GM18498 (cell line): ENCODE results near the gene FMO1.
"Not testable (repeated sequence)": the region's sequence is repeated elsewhere in the genome, so short reads cannot be mapped to it uniquely, and the experiment has no call there.

Source experiments
- ATAC-seq: cut with Tn5 transposase; IDR thresholded peaks from one replicate; pipeline ENCODE4 v1.9.1; 2021; ENCODE audit warnings: mild to moderate bottlenecking, moderate library complexity; ENCODE audit not compliant: unreplicated experiment

FMO1 gene, protein sequence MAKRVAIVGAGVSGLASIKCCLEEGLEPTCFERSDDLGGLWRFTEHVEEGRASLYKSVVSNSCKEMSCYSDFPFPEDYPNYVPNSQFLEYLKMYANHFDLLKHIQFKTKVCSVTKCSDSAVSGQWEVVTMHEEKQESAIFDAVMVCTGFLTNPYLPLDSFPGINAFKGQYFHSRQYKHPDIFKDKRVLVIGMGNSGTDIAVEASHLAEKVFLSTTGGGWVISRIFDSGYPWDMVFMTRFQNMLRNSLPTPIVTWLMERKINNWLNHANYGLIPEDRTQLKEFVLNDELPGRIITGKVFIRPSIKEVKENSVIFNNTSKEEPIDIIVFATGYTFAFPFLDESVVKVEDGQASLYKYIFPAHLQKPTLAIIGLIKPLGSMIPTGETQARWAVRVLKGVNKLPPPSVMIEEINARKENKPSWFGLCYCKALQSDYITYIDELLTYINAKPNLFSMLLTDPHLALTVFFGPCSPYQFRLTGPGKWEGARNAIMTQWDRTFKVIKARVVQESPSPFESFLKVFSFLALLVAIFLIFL

DNA sequence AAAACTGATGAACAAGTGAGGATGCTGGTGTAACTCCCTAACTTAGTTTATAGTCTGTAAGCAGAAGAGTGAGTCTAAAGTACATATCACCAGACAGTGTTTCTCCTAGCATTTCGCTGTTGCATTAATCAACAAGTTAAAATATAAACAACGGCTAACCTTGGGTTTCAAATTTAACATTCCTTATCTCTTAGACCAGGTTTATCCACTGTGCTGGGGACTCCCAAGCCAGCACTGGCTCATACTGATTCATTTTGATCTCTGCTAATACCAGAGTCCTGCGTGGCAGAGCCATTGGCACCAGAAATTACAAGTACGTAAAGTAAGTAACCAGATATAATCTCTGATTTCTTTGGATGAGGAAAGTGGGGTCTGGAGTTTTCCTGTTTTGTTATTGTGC lies at the start of gene FMO1:
Gene FMO1 (plus strand): TSS at position 193 of the 400 bp plus-strand sequence. CDS start 9,594 bp downstream, outside the sequence.
- ATAC-seq, result no peak

DNA sequence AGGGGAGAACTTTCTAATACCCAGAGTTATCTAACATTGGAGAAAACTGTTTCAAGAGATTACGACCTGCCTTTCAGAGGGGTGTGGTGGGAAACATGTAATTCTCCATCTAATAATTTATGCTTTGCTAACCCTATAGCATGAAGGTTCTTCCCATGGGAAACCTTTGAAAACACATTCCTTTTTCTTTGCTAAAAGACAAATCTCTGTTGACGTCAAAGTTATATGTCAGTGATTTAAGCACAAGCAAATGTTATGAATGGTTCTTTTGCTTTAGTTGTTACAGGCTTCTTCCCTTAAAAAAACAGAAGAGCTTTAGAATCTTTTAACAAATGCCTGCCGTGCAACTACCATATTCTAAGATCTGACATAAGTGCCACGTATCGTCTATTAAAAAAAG lies 44.0 kb upstream of the FMO1 start:
- no peak for ATAC-seq

DNA sequence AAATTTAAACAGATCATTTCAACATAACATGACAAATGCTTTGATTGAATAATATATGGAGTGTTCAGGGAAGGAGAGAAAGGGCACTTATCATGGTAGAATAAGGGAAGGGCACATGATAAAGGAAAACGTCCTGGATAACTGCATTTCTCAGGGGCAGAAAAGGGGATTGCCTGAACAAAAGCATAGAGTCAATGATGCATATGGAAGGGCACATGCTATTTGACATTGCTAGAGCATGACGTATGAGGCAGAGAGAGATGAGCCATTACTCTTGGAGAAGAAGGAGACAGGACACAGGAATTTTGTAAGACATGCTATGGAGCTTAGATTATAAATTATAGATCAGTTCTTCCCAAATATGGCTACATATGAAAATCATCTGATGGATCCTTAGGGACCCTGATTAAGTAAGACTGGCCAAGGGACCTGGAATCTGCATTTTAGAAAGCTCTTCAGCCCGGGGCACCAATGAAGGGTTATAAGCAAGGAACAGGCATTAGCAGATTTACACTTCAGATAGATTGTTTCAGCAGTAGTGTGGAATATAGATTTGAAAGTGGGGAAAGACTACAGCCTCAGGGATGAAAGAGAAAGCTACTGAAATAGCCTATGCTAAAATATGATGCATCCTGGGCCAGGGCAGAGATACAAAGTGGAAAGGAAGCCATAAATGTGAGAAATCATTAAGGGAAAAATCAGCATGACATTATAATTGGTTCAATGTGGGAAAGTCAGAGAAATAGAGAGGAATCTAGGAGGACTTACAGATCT lies 41.9 kb upstream of the FMO1 start:
- ATAC-seq, result no peak

DNA sequence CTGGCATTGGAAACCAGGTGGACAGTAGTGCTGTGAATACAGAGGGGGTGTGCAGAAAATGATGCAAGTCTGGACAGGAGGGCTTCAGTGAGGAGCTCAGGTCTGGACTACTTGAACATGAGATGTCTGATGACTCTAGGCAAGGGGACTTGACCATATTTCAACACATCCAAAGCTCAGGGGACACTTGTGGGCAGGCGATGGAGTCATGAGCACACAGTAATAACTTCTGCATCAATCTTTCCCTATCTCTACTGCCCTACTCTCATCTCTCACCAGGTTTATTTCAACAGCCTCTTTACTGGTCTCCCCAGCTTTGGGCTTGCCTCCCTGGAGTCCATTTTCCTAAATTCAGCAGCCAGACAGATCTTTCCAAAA lies 41.3 kb upstream of the FMO1 start:
- ATAC-seq, result no peak

DNA sequence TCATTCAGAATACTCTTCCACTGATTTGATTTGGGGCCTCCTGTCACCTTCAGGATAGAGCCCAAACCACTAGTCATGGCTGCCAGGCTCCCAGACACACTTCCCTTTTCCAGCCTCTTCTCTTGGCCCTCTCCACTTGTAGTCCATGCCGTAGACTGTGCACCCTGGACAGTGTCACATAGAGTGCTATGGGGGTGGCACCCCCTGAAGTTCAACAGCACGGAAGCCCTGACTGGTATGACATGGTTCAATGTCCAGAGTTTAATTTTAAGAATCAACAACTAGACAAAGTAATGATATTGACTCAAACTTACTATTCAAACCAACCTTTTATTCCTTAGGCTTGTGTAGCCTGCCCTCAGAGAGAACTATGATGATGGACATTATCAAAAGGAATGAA lies 40.9 kb upstream of the FMO1 start:
- ATAC-seq, result no peak

DNA sequence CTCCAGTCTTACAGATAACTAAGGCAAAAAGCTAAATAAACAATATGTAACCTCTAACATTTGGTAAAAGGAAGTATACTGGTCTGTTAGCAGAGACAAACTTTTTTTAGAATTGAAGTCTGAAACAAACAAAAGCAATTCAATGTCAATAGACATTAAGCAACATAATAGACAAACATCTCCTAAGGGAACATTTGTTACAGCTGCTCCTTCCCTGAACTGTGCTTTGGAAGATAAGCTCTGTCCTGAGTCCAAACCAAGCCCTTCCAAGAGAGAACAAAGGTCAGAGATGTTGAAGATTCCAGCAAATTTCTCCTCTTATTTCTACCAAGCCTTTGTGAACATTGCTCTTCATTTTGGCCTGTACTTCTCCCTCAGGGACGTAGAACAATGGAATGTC lies 37.9 kb upstream of the FMO1 start:
- no peak for ATAC-seq

DNA sequence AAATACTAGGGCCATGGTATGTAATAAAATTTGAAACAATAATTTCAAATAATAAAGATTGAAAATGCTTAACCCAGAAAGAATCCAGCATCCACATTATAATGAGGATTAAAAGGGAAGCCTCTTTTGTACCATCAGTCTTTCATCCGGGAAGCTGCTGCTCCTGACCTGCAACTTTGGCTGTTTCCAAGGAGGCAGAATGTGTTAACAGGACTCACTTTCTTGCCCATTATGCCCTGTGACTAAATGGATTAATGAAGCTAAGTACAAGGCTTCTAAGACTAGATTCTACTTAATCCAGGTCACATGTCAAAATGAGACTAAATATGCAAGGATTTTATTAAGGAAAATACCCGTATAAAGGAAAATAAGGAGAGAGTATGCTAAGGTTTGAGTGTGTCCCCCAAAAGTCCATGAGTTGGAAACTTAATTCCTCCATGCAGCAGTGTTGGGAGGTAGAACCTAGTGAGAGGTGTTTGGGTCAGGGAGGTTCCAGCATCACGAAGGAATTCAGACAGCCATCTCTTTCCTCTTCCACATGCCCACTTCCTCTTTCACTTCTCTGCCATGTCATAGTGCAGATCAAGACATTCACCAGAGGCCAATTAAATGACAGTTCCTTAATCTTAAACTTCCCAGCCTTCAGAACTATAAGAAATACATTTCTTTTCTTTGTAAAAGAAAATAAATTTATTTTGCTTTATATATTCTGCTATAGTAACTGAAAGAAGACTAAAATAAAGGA lies 35.5 kb upstream of the FMO1 start:
- no peak for ATAC-seq

DNA sequence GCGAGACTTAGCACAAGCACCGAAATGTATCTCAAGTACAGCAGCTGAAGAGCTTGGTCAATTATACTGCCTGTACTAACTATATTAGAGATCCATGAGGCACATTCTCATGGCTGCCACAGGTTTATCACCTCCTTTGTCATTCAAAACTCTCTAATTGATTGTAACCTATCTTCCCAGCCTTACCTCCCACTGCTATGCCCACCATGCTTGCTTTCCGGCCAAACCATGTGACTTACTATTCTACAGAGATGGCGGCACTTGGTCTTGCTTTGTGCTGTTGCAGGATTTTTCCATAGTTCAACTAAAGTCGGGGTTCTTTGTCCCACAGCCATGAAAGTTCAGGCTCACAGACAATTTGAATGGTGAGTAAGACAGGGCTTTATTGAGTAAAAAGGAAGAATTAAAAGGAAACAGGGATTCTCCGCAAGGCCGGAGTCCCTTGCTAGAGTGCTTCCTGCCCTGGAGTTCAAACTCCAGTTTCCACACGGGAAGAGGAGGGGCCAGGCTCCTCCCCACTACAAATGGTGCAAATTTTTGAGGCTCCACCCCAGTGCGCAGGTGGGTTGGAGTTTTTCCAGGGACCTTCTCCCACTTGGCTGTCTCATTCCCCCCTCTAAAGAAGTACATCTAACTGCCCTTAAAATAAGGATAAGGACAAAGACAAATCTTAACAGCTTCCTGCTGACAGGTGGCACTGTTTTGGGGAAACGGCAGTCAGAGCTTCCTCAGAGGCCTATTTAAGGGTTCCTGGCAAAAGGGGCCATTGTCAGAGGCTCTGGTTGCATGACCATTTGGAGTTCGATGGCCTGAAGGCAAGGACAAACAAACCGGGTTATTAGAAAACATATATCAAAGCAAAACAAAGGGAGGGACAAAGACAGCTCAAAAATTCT lies 34.5 kb upstream of the FMO1 start:
- ATAC-seq, result no peak

DNA sequence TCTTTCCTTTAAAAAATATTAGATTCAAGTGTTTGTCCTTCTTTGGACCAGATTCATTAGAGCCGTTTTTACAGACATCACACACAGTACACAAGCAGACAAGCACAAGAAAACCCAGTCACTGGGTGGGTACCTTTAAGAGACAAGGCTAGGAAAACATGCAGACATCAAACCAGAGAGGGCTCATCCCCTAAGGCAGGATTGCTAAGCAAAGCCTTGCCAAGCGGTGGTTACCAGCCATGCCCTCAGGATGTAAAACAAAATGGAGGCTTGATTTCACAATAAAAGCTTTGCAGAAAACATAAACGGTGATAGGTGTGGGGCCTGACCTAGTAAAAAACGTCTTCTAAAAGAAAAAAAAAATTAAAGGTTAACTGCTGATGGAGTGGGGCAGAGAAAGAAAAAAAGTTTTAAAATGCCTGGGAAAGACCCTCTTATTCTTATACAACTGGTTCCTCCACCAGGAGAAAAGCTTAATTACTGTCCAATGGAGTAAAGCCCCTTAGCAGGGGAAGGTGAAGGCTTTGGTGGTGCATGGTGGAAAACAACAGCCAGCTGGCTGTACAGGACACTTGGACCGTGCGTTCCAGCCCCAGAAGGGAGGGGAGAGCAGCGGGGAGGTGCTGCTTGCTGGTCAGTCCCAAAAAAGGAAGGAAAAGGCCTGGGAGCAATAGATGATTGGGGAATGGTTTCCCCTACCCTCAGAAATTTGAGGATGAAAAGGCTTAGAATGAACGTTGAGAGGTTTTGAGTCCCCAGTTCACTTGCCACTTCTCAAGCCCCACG lies 30.4 kb upstream of the FMO1 start:
- no peak for ATAC-seq

DNA sequence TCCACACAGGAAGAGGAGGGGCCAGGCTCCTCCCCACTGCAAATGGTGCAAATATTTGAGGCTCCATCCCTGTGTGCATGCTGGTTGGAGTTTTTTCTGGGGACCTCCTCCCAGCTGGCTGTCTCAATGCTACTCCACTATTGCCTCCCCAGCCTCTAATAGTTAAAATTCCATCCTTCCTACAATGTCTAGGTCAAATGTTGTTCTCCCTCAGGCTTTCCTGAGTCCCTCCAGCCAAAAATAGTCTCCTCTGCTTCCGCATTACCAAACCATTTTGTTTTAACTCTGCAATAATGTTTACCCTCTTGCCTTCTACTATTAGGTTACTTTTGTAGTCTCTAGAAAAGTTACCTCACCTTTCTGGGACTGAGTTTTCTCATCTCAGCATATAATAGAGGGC lies 29.6 kb upstream of the FMO1 start:
- ATAC-seq, result no peak

DNA sequence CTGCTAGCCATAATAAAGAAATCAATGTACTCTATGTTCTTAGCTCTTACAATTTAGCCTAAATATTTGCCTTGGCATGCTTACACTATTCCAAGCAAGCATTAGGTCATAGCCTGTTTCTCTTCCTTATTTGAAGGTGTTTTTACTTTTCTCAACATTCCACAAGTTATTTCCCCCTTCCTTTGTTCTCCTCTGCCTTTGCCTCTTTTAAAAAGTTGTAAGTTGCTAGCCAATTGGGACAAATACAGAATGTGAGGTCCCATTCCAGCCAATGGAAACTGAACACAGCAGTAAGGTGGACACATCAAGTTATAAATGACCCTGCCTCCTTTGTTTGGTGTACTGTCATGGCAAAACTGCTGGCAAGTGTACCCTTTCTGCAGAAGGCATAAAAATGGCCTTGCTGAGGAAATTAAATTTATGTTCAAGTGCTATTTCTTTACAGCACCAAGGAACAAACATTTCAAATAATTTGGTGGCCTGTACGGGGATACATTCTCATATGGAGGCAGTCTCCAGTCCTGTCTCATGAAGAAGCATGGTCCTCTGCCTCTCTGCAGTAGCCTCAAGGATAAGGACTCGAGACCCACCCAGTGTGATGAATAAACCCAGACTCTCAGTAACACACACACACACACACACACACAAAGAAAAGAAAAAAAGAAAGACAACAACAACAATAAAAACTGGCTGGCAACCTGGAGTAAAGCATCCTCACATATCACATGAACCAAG lies 28.8 kb upstream of the FMO1 start:
- no peak for ATAC-seq

DNA sequence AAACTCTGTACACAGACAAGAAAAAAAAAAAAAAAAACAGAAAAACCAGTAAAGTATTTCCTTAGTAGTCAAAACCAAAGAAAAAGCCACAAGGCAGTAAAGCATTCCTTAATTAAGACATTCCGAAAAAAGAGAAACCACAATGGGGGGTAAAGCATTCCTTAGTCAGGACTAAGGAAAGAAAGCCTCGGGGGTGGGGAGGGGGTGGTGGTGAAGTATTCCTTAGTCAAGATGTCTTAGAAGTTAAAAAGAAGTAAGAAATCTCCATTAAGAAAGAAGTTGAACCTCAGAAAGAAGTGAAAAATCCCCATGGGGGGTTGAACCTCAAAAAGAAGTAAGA lies 28.2 kb upstream of the FMO1 start:
- ATAC-seq, result no peak

DNA sequence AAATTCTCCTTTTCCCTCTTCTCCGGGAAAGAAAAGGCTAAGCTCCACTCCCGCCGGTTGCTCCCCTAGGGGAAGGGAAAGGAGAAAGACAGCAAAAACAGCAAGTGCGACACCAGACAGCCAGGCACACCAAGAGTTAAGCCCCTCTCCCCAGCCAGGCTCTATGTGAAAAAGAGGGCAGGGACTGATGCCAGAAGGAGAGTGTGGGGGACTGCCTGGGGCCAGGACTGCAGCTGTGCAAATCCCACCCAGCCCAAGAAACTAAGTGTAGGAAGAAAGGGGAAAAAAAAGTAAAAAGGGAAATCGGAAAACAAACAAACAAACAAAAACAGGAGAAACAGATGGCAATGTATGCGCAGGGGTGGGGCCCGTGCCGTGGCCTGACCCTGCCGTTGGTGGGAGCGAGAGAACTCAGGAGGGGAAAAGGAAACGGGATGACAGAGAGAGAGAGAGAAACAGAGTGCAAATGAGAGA lies 27.7 kb upstream of the FMO1 start:
- no peak for ATAC-seq

DNA sequence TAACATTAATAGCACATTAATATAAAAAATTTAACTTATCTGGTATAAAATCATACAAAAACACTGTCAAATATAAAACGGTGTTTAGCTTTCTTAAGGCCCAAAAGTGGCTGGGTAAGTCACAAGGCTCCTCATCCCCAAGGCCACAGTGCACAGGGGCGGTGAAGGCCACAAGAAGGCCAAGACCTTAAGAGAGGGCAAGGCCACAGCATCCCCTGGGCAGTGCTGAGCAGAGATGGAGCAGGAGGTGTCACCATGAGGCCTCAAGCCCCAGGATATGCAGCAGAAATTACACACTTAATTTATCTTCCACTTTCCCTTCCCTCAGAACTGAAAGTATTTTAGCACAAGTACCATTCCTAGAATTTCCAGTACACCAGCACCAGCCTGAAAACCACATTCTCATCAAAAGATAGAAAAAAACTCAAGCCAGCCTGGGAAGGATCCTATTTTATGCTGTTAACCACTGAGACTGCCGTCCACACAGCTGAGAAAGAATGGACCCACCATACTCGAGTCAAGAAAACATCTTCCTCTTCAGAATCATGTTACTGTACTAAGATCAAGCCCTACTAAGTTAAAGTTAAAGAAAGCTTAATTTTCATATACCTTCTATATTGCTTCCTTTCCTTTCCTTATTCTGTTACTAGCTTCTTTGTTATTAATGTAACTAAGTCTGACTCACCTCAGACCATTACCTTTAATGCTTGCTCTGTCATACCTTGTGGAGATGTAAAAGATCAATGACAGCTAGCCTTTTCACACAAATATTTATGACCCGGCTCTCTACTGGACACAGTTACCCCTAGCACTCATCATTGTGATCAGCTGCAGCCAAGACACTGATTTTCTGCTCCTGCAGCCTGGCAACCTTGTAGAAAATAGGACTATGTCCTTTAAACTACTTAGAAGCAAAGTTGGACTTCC lies 26.4 kb upstream of the FMO1 start:
- ATAC-seq, result no peak

DNA sequence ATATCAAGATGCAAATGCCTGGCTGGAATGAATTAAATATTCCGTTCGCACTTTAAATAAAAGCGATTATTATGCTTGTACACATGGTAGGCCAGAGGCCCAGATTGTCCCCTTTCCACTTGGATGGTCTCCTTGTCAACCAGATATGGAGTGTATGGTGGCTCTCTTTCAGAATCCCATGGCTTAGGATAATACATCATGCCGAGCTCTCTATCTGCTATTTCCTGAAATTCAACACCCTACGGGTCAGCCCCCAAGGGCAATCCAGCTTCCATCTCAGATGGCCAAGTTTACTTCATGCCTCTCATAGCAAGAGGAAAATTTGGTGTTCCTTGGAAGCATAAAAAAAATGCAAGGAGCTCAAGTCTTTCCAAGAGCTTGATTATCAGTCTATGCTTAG lies 25.4 kb upstream of the FMO1 start:
- no peak for ATAC-seq

DNA sequence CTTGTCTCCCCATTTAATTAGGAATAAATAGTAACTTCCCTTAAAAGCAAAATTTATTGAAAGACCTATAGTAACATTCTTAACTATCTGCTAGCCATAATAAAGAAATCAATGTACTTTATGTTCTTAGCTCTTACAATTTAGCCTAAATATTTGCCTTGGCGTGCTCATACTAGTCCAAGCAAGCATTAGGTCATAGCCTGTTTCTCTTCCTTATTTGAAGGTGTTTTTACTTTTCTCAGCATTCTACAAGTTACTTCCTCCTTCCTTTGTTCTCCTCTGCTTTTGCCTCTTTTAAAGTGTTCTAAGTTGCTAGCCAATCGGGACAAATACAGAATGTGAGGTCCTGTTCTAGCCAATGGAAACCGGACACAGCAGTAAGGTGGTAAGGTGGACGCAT lies 24.0 kb upstream of the FMO1 start:
- ATAC-seq, result not testable (repeated sequence)

DNA sequence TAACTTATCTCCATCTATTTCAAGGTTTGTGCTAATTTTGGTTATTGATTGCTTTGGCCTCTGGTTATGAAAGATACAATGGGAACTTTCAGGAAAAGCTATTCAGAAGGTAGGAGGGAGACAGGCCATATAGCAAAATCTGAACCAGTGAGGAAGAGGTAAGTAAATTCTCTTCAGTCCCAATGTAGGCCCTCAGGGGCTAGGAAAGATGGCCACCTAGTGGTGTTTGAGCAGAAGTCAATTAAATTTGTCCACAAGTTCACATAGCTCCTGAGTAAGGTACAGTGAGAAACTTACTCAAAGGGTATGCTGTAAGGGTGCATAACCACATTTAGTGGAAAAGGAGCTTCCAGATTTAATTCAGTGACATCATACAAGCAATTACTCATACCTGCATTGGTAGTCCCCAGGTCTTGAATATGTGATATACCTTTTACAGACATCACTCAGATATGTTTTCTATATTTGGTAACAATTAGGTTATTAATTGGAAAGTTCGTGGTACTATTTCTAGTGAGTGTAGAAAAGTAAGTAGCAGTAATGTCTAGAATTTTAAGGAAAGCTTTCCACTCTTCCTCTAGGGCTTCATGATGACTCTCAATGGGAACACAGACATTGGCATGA lies 21.4 kb upstream of the FMO1 start:
- peak; percentile 95 for ATAC-seq
